Retinal pigment epithelial cell (primary cell): ENCODE results near the gene SGCA.

Source experiments
- DNase-seq: peaks from one replicate; pipeline ENCODE4 v3.0.0-alpha.2; 2010; ENCODE audit warnings: low read depth
- H3K4me3 ChIP-seq: 2 replicates; pipeline ENCODE4 v1.5.1; 2011; ENCODE audit warnings: mild to moderate bottlenecking, low read length, control low read depth, moderate library complexity
- CTCF ChIP-seq: conservative IDR thresholded peaks from 2 replicates; pipeline ENCODE4 v1.5.1; 2011; ENCODE audit warnings: low read depth, low read length, control low read depth, inconsistent platforms

Gene SGCA

GRCh38 chr17:50143461-50144176 is 22.2 kb upstream of the SGCA start:
- TF ChIP-seq CTCF: no peak
- H3K4me3 ChIP-seq: no peak overlapping the region
- no peak for DNase-seq

GRCh38 chr17:50144355-50144754 is 21.4 kb upstream of the SGCA start:
- no peak for DNase-seq
- TF ChIP-seq CTCF: no peak
- no peak overlapping the region for H3K4me3 ChIP-seq

GRCh38 chr17:50144845-50145531 is 20.8 kb upstream of the SGCA start:
- no peak for DNase-seq
- no peak overlapping the region for H3K4me3 ChIP-seq
- no peak for TF ChIP-seq CTCF

- no peak for TF ChIP-seq CTCF
- H3K4me3 ChIP-seq: no peak overlapping the region
- DNase-seq: no peak
Observed at GRCh38 chr17:50145532-50146229, 20.1 kb upstream of the SGCA start.

GRCh38 chr17:50146230-50146926 is 19.4 kb upstream of the SGCA start:
- DNase-seq: no peak
- TF ChIP-seq CTCF: peak; percentile 7

GRCh38 chr17:50146927-50147665 is 18.7 kb upstream of the SGCA start:
- DNase-seq: no peak
- TF ChIP-seq CTCF: no peak
- H3K4me3 ChIP-seq: peak overlapping the region; percentile 77

More at GRCh38 chr17:50146230-50146926, 19.4 kb upstream of the SGCA start:
- no peak overlapping the region for H3K4me3 ChIP-seq
